HG02884 (cell line): Measurements from ENCODE around the gene NFIX.

Experiments used
- ATAC-seq: cut with Tn5 transposase; IDR thresholded peaks from one replicate; pipeline ENCODE4 v1.9.1; 2021; ENCODE audit warnings: mild to moderate bottlenecking, moderate library complexity; ENCODE audit not compliant: unreplicated experiment

The NFIX gene

GRCh38 chr19:13033819-13034611 is 38.7 kb downstream of the NFIX start:
- ATAC-seq: no peak

GRCh38 chr19:13034636-13035035 is 39.4 kb downstream of the NFIX start:
- ATAC-seq: no peak

- ATAC-seq: no peak
Observed at GRCh38 chr19:13035820-13036365, 40.6 kb downstream of the NFIX start.

GRCh38 chr19:13036366-13036976 is 41.2 kb downstream of the NFIX start:
- ATAC-seq: no peak

GRCh38 chr19:13037161-13037560 is 41.9 kb downstream of the NFIX start:
- no peak for ATAC-seq

GRCh38 chr19:13037731-13038130 is 42.5 kb downstream of the NFIX start:
- ATAC-seq: no peak

GRCh38 chr19:13038306-13039210 is 43.3 kb downstream of the NFIX start:
- ATAC-seq: no peak

- ATAC-seq: no peak
Observed at GRCh38 chr19:13039211-13039789, 44.0 kb downstream of the NFIX start.

GRCh38 chr19:13040232-13040947 is 45.1 kb downstream of the NFIX start:
- ATAC-seq: no peak

GRCh38 chr19:13040948-13041292 is 45.6 kb downstream of the NFIX start:
- no peak for ATAC-seq

- no peak for ATAC-seq
Observed at GRCh38 chr19:13042443-13043130, 47.3 kb downstream of the NFIX start.

GRCh38 chr19:13043285-13043684 is 48.0 kb downstream of the NFIX start:
- ATAC-seq: no peak

- ATAC-seq: no peak
Observed at GRCh38 chr19:13044231-13044836, 49.1 kb downstream of the NFIX start.

- ATAC-seq: no peak
Observed at GRCh38 chr19:13045812-13046211, 50.5 kb downstream of the NFIX start.

GRCh38 chr19:13047374-13047773 is 52.1 kb downstream of the NFIX start:
- no peak for ATAC-seq

- ATAC-seq: no peak
Observed at GRCh38 chr19:13050274-13050673, 55.0 kb downstream of the NFIX start.

GRCh38 chr19:13051557-13052165 is 56.4 kb downstream of the NFIX start:
- ATAC-seq: no peak

- ATAC-seq: no peak
Observed at GRCh38 chr19:13052447-13053175, 57.3 kb downstream of the NFIX start.
